GM21526 (cell line): ENCODE data around the gene GAS7.

Source experiments
- ATAC-seq: cut with Tn5 transposase; IDR thresholded peaks from one replicate; pipeline ENCODE4 v1.9.1; 2021; ENCODE audit warnings: moderate library complexity; ENCODE audit not compliant: unreplicated experiment, low FRiP score

GAS7 gene

GRCh38 chr17:10082795-10083194 lies 115.6 kb downstream of the GAS7 start:
- ATAC-seq = no peak

GRCh38 chr17:10081571-10082169 lies 116.7 kb downstream of the GAS7 start:
- ATAC-seq = no peak

- ATAC-seq = no peak
Measured at GRCh38 chr17:10077561-10078299, 120.7 kb downstream of the GAS7 start.

- ATAC-seq = no peak
Measured at GRCh38 chr17:10075919-10076318, 122.5 kb downstream of the GAS7 start.

- ATAC-seq = no peak
Measured at GRCh38 chr17:10073941-10074340, 124.5 kb downstream of the GAS7 start.

GRCh38 chr17:10072556-10073425 lies 125.6 kb downstream of the GAS7 start:
- ATAC-seq = no peak

GRCh38 chr17:10072086-10072485 lies 126.3 kb downstream of the GAS7 start:
- no peak for ATAC-seq

GRCh38 chr17:10071141-10071540 lies 127.3 kb downstream of the GAS7 start:
- ATAC-seq = no peak

GRCh38 chr17:10070690-10071089 lies 127.7 kb downstream of the GAS7 start:
- ATAC-seq = no peak

GRCh38 chr17:10069301-10069700 lies 129.1 kb downstream of the GAS7 start:
- no peak for ATAC-seq

- no peak for ATAC-seq
Measured at GRCh38 chr17:10067446-10068143, 130.8 kb downstream of the GAS7 start.

GRCh38 chr17:10064536-10064935 lies 133.9 kb downstream of the GAS7 start:
- ATAC-seq = no peak

- ATAC-seq = no peak
Measured at GRCh38 chr17:10063730-10064241, 134.6 kb downstream of the GAS7 start.

GRCh38 chr17:10062691-10063385 lies 135.6 kb downstream of the GAS7 start:
- no peak for ATAC-seq

GRCh38 chr17:10061111-10061845 lies 137.1 kb downstream of the GAS7 start:
- no peak for ATAC-seq

- no peak for ATAC-seq
Measured at GRCh38 chr17:10060526-10060925, 137.9 kb downstream of the GAS7 start.

- ATAC-seq = peak; percentile 64
Measured at GRCh38 chr17:10059684-10060211, 138.7 kb downstream of the GAS7 start.

GRCh38 chr17:10058921-10059683 lies 139.3 kb downstream of the GAS7 start:
- no peak for ATAC-seq
